HFF-Myc (cell line): ENCODE results near the gene PDX1.

Experiments used
- DNase-seq: peaks from one replicate; pipeline ENCODE4 v3.0.0-alpha.2; 2011; ENCODE audit warnings: low read depth; ENCODE audit errors: extremely low read depth
- H3K4me3 ChIP-seq: replicated peaks from 2 replicates; pipeline ENCODE4 v1.5.1; 2011; ENCODE audit warnings: low read depth, mild to moderate bottlenecking, control low read depth, low read length
- TF ChIP-seq, protein P1 (sequence below): IDR thresholded peaks from 2 replicates; pipeline ENCODE4 v1.5.1; 2012; ENCODE audit warnings: mild to moderate bottlenecking, low read depth, low read length, control low read depth; ENCODE audit errors: missing control alignments

PDX1 gene

DNA sequence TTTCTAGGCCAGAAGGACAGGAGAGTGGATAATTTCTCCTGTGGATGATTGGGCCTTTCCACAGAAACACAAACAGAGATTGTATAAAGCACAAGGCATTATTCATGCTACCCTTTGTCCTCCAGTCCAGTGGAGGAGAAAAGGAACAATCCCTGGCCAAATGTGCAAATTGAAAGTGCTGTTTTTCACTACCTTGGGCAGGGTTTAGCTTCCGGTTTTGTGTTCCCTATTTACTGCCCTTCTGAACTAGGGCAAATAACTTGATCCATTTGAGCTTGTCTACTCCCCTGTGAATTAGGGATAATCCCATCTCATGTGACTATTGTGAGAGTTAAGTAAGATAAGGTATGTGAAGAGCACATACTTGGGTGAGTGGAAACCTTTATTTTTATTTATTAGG lies 13.3 kb downstream of the PDX1 start:
- H3K4me3 ChIP-seq, result no peak overlapping the region
- no peak for DNase-seq
- TF ChIP-seq, protein P1, sequence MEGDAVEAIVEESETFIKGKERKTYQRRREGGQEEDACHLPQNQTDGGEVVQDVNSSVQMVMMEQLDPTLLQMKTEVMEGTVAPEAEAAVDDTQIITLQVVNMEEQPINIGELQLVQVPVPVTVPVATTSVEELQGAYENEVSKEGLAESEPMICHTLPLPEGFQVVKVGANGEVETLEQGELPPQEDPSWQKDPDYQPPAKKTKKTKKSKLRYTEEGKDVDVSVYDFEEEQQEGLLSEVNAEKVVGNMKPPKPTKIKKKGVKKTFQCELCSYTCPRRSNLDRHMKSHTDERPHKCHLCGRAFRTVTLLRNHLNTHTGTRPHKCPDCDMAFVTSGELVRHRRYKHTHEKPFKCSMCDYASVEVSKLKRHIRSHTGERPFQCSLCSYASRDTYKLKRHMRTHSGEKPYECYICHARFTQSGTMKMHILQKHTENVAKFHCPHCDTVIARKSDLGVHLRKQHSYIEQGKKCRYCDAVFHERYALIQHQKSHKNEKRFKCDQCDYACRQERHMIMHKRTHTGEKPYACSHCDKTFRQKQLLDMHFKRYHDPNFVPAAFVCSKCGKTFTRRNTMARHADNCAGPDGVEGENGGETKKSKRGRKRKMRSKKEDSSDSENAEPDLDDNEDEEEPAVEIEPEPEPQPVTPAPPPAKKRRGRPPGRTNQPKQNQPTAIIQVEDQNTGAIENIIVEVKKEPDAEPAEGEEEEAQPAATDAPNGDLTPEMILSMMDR, result no peak

DNA sequence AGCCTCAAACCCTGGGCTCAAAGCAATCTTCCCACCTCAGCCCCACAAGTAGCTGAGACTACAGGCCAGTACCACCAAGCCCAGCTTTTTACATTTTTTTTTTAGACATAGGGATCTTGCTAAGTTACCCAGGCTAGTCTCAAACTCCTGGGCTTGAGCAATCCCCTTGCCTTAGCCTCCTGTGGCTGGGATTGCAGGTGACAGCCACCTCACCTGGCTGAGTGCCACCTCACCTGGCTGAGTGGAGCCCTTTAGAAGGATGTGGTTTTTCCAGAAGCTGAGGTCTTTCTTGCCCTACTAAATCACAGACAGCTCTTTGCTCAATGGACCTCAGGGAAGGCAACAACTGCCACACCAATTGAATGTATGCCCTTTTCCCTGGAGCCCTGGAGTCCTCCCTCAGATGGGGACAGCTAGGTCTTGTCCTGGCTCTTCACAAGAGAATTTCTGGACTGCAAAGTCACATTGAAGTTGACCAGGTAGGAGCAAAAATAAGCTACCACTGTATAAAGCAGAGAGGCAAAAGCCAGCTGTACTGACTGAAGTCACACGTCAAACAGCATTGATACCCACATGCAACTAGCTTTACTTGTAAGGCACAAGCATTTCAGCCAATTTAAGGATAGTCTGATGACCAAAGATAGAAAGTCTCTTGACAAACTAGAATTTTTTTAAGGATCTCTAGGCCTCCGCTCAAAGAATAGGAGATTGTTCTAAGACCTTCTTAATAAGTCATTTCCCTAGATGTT lies 14.0 kb downstream of the PDX1 start:
- no peak for DNase-seq
- TF ChIP-seq, protein P1, result no peak
- no peak overlapping the region for H3K4me3 ChIP-seq

DNA sequence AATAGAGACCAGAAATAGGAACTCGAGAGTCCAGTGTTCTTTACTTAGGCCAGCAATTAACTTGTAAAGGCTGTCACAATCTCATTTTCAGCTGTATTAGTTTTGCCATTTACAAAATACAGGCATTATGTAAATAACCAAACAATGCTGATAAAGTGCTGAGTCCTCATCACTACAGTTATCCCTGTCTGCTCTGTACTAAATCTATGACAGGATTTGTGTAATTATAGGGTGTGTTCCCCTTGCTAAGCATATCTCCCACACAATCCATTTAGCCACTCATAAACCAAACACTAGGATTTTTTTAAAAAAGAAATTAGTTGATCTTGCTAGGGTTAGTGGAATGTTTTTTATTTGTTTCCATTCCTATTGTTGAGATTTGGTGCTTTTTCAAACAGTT lies 23.2 kb downstream of the PDX1 start:
- no peak for DNase-seq
- no peak overlapping the region for H3K4me3 ChIP-seq
- TF ChIP-seq, protein P1, result no peak

DNA sequence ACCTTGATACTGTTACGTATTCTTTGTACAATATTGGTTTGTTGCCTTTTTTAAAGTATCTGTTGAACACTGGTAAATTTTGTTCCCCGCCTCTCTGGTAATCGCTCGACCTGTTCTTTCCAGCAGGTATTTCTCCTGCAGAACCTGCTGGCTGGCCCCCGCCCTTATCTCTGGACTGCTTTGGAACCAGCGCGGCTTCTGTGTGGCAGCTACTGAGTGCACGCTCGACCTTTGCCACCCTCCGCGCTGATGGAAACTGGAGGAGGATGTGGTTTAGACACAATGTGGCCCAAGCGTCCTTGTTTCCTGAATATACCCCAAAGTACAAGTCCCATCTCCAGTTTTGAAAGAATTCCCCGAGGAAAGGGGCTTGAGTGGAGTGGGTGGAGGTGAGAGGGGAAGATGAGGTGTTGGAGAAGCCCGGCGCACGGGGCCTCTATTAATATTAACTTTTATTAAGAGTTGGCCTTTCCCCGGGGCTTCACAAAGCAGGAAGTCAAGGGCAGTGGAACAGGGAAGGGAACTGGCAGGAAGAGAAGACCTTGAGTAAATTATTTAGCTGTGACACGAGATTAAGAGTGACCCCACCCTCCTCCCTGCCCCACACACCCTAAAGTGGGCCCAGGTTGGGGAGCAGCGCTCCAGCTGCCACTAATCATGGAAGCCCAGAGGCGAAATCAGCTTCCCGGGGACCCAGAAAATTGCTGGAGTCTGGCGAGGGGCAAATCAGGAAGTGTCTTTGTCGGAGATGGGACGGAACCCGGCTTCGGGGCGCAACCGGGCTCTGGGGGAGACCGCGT lies 33.3 kb downstream of the PDX1 start:
- H3K4me3 ChIP-seq, result no peak overlapping the region
- TF ChIP-seq, protein P1, result no peak
- DNase-seq, result no peak

DNA sequence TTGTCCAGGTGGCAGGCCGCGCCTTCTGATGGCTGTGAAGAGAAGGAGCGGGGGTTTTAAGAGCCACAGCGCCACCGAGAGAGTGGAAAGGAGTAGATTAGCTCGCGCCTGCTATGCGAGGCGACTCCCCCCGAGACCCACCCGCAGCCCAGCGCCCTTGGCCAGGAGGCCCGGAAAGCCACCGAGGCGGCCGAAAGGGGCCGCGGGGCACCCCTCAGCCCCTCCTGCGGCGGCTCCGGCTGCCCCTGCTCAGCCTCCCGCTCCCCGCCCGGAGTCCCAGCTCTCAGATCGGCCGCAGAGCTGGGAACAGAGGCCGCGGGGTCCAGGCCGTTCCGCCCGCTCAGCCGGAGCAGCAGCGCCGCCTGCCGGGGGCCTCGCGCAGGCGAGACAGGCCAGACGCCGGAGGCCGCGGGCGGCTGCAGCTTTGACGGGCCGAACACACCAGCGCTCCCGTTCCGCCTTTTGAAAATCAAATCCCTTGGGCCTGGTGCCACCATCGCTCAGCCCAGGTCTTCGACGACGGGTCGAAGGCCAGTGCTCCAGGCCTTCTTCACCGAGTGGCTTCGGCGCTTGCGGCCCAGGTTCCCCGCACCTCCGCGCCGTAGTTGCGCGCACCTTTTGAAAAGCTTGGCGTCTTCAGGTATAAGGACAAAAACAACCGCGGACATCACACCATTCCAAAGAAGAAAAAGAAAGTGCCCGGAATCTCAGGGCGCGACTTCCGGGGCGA lies 34.0 kb downstream of the PDX1 start:
- H3K4me3 ChIP-seq, result peak overlapping the region; percentile 21
- DNase-seq, result peak; percentile 10
- TF ChIP-seq, protein P1, result peak; percentile 91

DNA sequence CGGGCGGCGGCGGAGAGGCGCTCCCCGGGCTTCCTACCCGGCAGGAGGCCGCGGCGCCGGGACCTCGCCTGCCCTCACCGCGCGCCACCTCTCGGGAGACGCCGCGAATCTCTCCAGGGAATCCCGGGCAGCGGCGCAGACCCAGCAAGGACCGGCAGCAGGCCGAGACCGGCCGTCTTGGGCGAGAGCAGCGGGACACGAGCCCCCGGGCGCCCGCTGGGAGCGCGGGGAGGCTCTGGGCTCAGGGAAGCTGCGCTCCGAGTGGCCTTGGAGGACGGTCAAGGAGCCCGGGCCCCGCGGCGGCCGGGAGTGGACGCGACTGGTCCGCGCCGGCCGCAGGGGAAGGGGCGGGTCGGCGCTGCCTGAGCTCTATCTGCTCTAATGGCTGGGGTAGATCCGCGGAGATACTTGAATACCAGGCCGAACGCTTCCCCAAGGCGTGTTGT lies 34.6 kb downstream of the PDX1 start:
- DNase-seq, result no peak
- TF ChIP-seq, protein P1, result no peak
- H3K4me3 ChIP-seq, result peak overlapping the region; percentile 21; the same call in 1 of the 2 replicates
